Measurements from ENCODE around the gene CCNY.

The CCNY gene

DNA sequence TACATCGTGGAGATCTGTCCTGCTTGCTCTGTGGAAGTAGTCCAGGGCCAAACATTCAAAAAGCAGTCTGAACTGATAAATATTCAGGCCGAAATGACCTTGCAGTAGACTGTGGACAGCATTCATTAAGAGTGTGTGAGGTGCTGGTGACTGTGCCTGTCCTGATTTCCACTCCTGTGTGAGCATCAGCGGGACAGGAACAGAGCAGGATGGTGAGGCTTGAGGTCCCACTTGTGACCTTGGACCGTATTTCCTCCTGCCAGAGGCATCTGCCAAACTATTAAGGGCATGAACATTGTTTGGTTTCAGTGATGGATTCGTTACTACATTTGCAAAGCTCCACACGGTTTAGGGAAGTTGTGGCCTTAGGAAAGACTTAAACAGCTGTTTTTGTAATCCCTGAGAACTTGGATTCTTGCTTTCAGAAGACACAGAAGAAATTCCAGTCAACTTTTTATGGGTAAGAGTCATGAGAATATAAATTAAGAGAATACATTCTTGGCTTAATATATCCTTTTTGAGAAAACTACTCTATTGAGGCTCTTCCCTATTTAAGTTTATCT lies 32.8 kb downstream of the CCNY start:
- Histone ChIP-seq H3K4me1 (ENCODE audit: insufficient read depth, low read length, poor library complexity, severe bottlenecking) (peaks cover 62% of the 10 kb centered on the region), H3K79me2 (ENCODE audit: insufficient read depth, low read length) (peaks cover 100% of the 10 kb centered on the region), H3K36me3 (ENCODE audit: insufficient read depth, low read length) (no peaks in the 10 kb centered on the region), H3F3A (ENCODE audit: low read depth) (peaks cover 4% of the 10 kb centered on the region; the same call in 1 of the 2 replicates), H2AFZ (ENCODE audit: low read length) (no peak overlapping the region), H3K27me3 (ENCODE audit: insufficient read depth, low read length, poor library complexity, severe bottlenecking) (no peaks in the 10 kb centered on the region), H3K9ac (ENCODE audit: low read depth, low read length, poor library complexity, severe bottlenecking) (peak overlapping the region; percentile 47), H3K4me3 (ENCODE audit: low read length, poor library complexity, severe bottlenecking) (peak overlapping the region; percentile 57), H3K4me2 (ENCODE audit: low read depth, low read length, poor library complexity, severe bottlenecking) (peak overlapping the region; percentile 81), H3K9me2 (replicated peaks; ENCODE audit: low read depth, low read length) (no peaks in the 10 kb centered on the region), H3K9me3 (ENCODE audit: insufficient read depth, low read depth, low read length) (no peaks in the 10 kb centered on the region), H4K20me1 (ENCODE audit: insufficient read depth, low read length, poor library complexity, severe bottlenecking) (peaks cover 67% of the 10 kb centered on the region)
- no peak for TF ChIP-seq EZH2phosphoT487 (IDR thresholded peaks at IDR 0.05; ENCODE audit: borderline replicate concordance)
- TF ChIP-seq, protein P1, sequence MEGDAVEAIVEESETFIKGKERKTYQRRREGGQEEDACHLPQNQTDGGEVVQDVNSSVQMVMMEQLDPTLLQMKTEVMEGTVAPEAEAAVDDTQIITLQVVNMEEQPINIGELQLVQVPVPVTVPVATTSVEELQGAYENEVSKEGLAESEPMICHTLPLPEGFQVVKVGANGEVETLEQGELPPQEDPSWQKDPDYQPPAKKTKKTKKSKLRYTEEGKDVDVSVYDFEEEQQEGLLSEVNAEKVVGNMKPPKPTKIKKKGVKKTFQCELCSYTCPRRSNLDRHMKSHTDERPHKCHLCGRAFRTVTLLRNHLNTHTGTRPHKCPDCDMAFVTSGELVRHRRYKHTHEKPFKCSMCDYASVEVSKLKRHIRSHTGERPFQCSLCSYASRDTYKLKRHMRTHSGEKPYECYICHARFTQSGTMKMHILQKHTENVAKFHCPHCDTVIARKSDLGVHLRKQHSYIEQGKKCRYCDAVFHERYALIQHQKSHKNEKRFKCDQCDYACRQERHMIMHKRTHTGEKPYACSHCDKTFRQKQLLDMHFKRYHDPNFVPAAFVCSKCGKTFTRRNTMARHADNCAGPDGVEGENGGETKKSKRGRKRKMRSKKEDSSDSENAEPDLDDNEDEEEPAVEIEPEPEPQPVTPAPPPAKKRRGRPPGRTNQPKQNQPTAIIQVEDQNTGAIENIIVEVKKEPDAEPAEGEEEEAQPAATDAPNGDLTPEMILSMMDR (conservative IDR thresholded peaks at IDR 0.05; ENCODE audit: low read length): no peak

DNA sequence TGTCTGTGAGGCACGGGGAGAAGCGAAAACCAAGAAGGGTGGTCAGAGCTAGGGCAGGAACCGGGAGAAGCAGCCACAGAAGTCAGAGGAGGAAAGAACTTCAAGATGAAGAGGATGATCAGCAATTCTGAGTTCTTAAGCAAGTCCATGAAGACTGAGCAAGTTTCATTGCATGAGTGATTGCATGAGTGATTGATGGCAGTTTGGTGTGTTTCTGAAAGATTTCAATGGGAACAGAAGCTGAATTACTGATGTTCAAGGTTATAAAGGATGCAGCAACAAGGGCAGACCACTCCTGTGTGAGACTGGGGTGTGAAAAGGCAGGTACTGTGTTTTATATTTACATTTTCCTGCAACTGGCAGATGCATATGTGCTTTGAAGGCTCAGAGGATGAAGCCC lies 35.4 kb downstream of the CCNY start:
- Histone ChIP-seq H3K9ac (ENCODE audit: low read depth, low read length, poor library complexity, severe bottlenecking) (peak overlapping the region; percentile 25), H3K9me2 (replicated peaks; ENCODE audit: low read depth, low read length) (no peaks in the 10 kb centered on the region), H3K4me3 (ENCODE audit: low read length, poor library complexity, severe bottlenecking) (peak overlapping the region; percentile 17), H3K79me2 (ENCODE audit: insufficient read depth, low read length) (peaks cover 100% of the 10 kb centered on the region), H3K4me1 (ENCODE audit: insufficient read depth, low read length, poor library complexity, severe bottlenecking) (peaks cover 80% of the 10 kb centered on the region), H2AFZ (ENCODE audit: low read length) (no peak overlapping the region), H3K4me2 (ENCODE audit: low read depth, low read length, poor library complexity, severe bottlenecking) (peak overlapping the region; percentile 45), H3F3A (ENCODE audit: low read depth) (peaks cover 4% of the 10 kb centered on the region; the same call in 1 of the 2 replicates), H4K20me1 (ENCODE audit: insufficient read depth, low read length, poor library complexity, severe bottlenecking) (peaks cover 59% of the 10 kb centered on the region), H3K36me3 (ENCODE audit: insufficient read depth, low read length) (no peaks in the 10 kb centered on the region), H3K9me3 (ENCODE audit: insufficient read depth, low read depth, low read length) (no peaks in the 10 kb centered on the region), H3K27me3 (ENCODE audit: insufficient read depth, low read length, poor library complexity, severe bottlenecking) (no peaks in the 10 kb centered on the region)
- TF ChIP-seq EZH2phosphoT487 (IDR thresholded peaks at IDR 0.05; ENCODE audit: borderline replicate concordance): no peak

DNA sequence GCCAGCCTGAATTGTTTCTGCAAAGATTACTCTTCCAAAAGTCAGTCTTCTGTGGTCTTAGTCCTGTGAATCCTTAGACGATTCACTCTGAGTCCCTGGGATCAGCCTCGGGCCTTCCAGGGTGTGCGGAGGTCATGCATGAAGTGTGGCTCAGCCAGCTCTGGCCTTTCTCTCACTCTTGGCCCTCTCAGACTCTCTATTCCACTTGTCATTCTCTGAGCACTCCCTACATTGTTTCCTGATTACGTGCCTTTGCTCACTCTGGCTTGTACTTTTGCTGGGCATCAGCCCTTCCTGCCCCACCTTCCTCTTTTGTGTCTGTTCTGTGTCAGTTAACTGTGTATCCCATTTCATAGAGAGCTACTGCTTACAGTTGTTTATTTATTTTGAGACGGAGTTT lies 36.0 kb downstream of the CCNY start:
- Histone ChIP-seq H3K79me2 (ENCODE audit: insufficient read depth, low read length) (peaks cover 100% of the 10 kb centered on the region), H3K9ac (ENCODE audit: low read depth, low read length, poor library complexity, severe bottlenecking) (peak overlapping the region; percentile 25), H2AFZ (ENCODE audit: low read length) (no peak overlapping the region), H4K20me1 (ENCODE audit: insufficient read depth, low read length, poor library complexity, severe bottlenecking) (peaks cover 53% of the 10 kb centered on the region), H3F3A (ENCODE audit: low read depth) (peaks cover 4% of the 10 kb centered on the region; the same call in 1 of the 2 replicates), H3K4me1 (ENCODE audit: insufficient read depth, low read length, poor library complexity, severe bottlenecking) (peaks cover 84% of the 10 kb centered on the region), H3K4me3 (ENCODE audit: low read length, poor library complexity, severe bottlenecking) (no peak overlapping the region), H3K9me2 (replicated peaks; ENCODE audit: low read depth, low read length) (no peaks in the 10 kb centered on the region), H3K4me2 (ENCODE audit: low read depth, low read length, poor library complexity, severe bottlenecking) (peak overlapping the region; percentile 45), H3K9me3 (ENCODE audit: insufficient read depth, low read depth, low read length) (no peaks in the 10 kb centered on the region), H3K27me3 (ENCODE audit: insufficient read depth, low read length, poor library complexity, severe bottlenecking) (no peaks in the 10 kb centered on the region), H3K36me3 (ENCODE audit: insufficient read depth, low read length) (no peaks in the 10 kb centered on the region)
- TF ChIP-seq, protein P1 (conservative IDR thresholded peaks at IDR 0.05; ENCODE audit: low read length): no peak
- TF ChIP-seq EZH2phosphoT487 (IDR thresholded peaks at IDR 0.05; ENCODE audit: borderline replicate concordance): no peak

All from Loucy (cell line).